T-helper 9 cell (primary cell): Measurements from ENCODE around the gene HACD3.
"Not testable (repeated sequence)": the region's sequence is repeated elsewhere in the genome, so short reads cannot be mapped to it uniquely, and the experiment has no call there.

Experiments
- DNase-seq: peaks from one replicate; pipeline ENCODE4 v3.0.0-alpha.2; 2020

The HACD3 gene

DNA sequence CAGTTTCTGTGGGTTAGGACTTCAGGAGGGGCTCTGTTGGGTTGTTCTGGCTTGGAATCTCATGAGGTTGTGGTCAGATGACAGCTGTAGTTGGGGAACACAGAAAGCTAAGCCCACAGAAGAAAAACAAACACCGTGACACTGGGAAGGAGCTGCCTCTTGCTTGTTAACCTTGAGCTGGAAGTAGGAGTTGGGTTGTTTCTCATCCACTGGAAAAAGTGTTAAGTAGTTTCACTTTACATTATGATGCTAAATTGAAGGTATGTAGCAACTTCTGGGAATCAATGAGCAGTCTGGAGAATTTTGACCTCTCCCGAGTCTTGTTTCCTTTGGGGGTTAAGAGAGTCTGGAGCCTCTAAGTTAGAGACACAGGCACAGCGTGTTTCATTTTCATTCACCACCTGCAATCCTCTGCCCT lies 20.4 kb downstream of the HACD3 start:
- no peak for DNase-seq

DNA sequence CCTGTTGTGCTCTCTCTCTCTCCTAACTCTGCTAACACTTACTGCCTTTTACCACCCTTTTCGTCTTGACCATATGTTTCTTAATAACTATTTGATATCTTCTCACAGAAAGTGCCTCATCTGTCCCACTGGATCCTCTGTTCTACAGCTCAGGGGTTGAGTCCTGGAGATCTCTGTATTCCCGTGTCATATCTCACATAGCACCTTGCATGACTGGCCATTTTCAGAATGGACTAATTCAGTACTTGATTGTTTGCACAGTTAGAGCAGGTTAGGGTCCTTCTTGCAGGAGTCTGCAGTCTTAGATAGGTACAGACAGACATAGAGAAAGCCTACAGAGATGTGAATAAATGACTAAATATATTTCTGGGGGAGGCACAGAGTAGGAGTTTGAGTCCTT lies 20.9 kb downstream of the HACD3 start:
- no peak for DNase-seq

DNA sequence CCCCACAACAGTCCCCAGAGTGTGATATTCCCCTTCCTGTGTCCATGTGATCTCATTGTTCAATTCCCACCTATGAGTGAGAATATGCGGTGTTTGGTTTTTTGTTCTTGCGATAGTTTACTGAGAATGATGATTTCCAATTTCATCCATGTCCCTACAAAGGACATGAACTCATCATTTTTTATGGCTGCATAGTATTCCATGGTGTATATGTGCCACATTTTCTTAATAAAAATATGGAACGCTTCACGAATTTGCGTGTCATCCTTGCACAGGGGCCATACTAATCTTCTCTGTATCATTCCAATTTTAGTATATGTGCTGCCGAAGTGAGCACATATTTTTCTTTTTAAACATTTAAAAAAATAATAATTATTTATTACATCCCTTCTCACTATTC lies 22.6 kb downstream of the HACD3 start:
- DNase-seq: not testable (repeated sequence)

DNA sequence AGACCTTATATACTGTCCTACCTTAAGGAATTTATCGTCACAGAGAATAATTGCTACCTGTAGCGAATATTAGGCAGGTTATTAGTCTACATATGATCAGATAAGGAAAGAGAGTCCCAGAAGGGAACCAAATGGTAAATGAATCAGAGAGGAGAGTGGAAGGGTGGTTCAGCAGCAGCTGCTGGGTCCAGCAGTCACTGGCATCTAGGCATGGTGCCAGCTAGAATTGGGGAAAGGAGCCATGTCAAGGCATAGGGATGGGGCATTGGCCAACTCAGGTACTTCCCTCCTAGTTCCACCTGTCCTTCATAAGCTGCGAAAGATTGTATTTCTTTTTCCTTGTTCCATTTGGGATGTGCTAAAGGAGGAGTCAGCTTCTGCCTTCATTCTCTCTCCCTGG lies 23.4 kb downstream of the HACD3 start:
- DNase-seq: no peak

DNA sequence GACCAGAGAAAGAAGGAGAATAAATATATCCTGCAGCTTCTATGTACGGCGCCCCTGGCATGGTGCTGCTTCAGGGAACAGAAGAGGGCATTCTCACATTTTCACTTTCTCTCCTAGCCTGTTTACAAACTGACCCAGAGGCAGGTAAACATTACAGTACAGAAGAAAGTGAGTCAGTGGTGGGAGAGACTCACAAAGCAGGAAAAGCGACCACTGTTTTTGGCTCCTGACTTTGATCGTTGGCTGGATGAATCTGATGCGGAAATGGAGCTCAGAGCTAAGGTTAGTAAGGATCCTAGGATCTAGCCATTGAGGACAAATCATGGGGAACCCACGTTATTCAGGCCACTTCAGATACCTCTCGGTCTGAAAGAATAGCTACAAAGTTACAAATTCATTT lies 26.4 kb downstream of the HACD3 start:
- no peak for DNase-seq

DNA sequence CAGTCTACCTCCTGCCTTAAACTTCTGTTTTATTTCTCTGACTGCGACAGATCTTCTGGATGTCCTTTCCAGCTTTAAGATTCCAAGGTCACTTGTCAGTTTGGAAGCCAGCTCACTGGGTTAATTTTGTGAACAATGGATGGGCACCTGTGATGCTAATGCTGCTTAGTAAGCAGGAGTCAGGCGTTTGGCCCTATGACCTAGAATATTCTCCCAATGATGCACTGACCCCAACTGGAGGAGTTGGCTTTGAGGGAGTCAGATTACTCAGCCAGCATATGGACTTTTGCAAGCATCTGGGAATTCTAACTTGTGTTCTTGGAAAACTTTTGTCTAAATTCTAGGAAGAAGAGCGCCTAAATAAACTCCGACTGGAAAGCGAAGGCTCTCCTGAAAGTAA lies 28.1 kb downstream of the HACD3 start:
- DNase-seq: no peak

DNA sequence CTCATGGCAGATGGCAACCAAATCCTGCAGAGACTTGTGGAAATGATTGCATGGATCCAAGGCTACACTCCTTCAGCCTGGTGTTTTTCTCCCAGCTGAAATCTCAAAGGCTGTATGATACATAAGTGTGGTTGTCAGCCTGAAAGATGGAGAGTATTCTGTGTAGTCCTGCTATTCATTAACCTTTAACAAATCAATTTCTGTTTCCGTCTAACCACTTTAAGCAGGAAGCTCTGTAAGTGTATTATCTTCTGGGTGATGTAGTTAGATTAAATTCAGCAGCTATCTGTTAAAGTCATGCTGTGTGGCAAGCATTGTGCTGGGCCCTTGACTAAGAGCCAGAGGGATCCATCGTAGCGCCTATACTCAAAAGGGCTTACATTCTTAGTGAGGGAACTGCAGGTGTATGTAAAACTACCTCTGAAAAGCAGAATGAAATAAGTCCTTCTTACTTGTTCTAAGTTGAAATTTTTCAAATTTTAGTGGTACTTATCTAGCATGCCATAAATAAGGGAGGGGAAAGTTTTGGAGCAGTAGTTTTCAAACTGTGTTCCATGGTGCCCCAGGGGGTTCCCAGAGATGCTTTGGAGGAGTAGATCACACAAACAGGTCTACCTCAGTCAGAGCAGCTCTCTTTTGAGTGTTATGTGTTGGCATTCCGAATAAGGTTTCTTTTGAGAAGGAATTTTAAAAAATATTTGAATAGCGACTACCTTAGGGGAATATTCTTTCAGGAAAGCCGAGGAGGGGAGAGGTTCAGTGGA lies 28.9 kb downstream of the HACD3 start:
- no peak for DNase-seq

DNA sequence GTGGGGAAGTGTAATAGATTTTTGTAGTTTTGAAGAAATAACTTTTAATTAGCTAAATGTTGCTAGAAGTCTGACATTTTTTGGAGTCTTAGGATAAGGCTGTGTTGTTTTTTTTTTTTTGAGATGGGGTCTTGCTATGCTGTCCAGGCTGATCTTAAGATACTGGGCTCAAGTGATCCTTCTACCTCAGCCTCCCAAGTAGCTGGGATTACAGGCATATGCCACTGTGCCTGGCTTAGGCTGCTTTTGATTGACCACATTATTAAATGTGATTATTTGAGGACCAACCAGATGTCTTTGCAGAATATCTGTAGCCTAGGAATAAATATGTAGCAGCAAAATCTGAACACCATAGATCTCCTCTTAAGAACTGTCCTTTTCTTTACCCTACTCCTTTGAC lies 29.7 kb downstream of the HACD3 start:
- DNase-seq: no peak

DNA sequence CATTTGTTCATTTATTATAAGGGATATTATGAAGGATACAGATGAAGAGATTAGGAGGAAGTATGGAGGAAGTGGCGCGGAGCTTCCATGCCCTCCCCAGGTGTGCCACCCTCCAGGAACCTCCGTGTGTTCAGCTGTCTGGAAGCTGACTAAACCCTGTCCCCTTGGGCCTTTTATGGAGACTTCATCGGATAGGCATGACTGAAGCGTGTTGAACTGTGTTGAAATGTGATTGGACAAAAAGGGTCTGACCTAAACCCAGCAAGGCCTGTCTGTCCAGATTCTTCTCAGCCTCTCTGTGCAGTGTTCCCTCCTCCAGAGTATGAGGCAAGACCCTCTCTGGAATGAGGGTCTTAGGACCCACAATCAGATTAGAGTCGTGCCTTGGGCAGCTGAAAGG lies 31.7 kb downstream of the HACD3 start:
- no peak for DNase-seq

DNA sequence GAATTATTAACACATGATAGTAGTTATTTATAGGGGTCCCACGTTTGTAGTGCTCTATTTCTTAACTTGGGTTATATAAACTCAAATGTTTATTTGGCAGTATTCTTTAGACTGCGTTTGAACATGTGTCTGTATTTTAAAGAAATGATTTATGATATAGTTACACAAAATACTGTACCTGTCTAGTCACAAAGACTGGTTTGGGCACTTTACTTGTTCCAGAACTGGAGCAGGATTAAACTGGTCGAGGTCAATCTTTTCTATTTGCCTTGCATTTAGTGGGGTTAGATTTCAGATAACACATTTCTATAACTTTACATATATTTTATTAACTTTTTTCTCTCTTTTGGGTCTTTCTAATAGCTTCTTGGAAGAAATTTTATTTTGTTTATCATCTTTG lies 39.5 kb downstream of the HACD3 start:
- DNase-seq: no peak

DNA sequence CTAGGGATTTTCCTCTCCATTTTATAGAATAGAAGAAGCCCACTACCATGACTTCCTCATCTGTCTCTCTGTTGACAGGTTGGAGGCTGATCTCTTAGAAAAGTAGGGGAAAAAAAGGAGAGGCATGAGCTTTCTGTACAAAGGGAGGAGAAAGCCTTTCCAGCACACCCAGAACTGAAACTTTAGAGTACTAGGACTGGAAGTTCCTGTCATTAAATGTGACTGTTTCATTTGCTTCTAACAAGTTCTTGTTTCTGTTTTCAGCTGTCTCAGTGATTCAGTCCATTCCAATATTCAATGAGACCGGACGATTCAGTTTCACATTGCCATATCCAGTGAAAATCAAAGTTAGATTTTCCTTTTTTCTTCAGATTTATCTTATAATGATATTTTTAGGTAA lies 41.7 kb downstream of the HACD3 start:
- no peak for DNase-seq

DNA sequence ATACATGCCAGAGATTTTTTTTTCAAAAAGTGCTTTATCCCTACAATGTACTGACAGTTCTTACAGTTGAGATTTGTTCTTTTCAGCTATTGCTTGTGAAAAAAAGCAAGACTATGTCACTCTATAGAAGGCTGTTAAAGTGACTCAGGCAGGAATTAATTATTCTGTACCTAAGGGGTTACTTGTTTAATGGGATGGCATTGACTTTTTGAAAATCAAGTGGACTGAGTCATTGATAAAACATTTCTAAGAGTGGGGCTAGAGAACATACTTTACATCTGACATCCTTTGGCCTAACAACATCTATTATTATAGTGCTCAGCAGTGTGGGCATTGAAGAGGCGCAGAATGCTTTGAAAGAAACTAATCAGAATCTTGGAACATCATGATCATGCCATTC lies 46.4 kb downstream of the HACD3 start:
- DNase-seq: no peak

DNA sequence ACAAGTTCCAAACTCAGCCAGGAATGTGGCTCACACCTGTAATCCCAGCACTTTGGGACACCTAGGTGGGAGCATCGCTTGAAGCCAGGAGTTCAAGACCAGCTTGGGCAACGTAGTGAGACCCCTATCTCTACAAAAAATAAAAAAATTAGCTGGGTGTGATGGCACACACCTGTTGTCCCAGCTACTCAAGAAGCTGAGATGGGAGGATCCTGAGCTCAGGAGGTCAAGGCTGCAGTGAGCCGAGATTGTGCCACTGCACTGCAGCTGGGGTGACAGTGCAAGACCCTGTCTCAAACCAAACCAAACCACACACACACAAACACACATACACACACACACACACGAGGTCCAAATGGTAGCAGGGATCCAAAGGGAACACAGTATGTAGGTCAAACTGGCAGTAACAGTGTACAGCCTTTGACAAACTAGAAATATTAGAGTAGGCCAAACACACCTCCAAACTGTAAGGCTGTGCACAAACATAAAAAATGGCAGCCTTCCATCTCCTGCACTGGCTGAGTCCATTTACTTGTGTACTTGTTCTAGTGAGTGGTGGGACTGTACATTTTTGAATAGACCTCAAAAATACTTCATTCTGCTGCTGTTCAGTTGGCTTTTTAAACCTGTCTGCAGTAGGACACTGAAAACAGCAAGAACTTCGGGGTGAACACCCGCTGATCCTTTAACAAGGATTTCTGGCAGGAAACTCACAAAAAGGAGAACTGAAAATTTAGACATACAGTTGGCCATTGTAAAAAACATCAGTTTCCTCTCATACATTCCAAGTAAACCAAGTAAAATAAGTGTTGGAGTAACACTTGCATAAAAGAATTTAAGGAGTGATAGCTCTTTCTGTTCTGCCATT lies 47.1 kb downstream of the HACD3 start:
- DNase-seq: no peak

DNA sequence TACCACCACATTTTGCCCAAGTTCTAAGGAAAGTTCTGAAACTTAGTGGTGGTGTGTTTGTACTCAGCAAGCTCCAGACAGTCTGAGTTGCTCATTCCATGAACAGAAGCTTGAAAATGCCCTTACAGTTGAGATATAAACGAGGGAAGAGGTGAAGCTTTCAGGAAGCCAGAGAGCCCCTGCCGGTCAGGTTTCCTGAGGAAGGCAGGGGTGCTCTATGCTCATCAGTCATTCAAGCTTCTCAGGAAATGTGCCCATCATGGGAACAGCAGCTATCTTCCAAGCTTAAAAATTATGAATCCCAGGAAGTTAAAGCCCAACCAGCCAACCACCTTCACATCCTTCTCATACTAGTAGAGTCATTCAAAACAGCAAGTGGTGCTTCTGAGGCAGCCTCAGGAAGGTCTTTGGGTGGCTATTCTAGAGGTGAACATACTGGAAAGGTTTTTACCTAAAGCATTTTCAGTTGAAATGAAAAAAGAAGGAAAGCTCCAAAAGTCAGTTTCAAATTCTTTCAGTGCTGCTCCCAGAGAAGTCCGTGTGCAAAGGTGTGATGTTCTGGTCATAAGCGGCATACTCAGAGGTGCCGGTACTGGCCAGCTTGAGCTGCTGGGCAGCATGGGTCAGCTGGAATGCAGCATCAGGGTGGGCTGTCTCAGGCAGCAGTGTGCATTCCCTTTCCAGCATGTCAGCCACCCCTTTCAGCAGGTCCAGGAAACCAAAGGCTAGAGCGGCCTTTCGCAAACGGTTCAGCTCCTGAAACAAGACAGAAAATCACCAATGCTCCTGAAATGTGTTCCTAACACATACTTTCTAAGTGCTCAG lies 48.9 kb downstream of the HACD3 start:
- DNase-seq: no peak

DNA sequence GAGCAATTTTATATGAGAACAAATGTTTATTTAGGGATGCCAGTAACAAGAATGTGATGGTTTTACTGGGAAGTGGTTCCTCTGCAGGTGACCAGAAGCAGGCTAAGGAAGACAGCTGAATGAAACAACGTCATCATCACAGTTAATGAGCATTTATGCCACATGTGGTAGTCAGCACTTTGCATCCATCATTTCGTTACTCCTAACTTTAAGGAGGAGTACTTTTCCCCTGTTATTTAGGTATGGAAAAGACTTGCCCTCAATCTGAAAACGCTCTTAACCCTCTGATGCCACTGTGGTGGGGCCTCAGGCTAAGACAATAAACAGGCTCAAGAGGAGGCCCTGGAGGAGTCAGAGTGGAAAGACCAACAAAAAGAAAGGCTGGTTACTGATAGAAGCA lies 49.5 kb downstream of the HACD3 start:
- no peak for DNase-seq

DNA sequence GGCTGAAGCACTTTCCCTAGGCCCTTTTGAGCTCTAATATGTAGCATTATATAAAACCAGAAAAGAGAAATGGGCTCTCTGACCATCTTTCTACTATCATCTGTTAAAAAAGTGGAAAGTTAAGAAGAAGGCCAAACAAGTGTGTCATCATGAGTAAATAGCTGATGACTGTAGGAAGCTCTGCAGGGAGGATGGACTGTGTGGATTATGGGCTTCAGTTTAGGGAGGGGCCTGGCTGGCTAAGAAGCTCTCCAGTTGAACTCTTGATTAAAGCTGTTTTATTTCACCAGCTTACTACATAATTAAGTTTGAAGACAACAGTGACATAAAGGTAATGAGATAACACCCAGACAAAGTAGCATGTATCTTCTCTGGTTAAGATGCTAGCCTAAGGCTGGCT lies 50.0 kb downstream of the HACD3 start:
- DNase-seq: no peak

DNA sequence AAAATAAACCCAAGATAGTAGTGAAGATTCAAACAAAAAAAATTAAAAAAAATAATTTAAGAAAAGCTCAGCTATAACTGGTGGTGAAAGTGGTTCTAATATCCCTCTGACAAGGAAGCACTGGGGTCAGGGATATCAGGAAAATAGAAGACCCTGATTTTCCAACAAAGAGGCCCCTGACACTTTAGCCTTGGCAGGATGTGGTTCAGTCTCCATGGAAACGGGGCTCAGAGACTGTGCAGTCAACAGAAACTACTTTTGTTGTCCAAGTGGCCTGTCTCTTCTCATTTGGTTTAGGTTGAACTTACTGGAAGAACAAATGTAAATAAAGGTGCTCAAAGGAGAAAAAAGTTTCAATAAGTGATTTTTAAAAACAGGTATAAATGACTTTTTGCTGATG lies 53.4 kb downstream of the HACD3 start:
- peak; percentile 18 for DNase-seq

DNA sequence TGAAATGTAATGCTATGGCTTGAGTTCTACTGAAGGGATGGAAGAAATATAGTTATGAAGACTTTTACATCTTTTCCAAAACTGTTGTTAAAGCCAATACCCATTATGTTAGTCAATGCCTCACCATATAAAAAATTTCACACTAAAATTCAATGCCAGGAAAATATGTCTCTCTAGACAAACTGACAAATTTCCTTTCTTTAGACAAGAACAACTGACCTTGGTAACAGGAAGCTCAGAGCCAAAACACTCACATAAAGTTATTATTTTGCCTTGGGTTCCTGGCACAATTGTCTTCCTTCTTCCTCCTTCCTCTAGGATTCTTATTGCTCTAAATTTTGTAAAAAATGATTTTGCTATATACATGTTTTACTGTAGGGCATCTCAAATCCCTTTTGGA lies 54.0 kb downstream of the HACD3 start:
- DNase-seq: no peak

DNA sequence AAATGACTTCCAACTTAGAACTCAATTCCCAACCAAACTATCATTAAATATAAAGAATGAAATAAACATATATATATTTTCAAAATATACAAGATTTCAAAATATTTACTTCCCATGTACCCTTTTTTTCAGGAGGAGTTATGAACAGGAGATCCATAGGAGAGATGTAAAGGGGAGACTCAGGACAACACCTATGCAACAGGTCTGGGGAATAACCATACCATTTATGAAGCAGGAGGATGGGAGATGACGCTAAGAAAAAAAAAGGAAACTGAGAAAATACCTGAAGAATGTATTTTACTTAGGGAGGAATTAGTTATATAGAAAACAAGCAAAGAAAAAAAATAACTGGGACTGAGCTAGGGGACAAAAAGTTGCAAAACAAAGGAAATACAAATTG lies 56.8 kb downstream of the HACD3 start:
- no peak for DNase-seq

DNA sequence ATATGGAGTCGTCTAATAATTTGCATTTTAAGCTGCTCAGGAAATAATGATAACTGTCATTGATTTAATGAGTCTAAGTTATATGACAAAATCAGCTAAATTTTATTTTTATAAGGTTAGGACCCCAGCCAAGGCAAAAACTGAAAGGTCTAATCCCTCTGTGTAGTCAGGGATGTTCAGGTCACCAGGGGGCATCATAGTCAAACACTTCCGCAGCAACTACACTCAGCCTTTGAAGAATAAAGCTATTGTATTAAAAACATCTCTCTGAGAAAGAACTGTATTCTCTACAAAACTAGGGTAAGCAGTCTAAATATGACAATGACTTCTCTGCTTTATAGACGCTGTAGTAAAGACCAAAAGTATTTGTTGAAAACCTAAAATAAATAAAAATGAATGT lies 65.7 kb downstream of the HACD3 start:
- DNase-seq: no peak

DNA sequence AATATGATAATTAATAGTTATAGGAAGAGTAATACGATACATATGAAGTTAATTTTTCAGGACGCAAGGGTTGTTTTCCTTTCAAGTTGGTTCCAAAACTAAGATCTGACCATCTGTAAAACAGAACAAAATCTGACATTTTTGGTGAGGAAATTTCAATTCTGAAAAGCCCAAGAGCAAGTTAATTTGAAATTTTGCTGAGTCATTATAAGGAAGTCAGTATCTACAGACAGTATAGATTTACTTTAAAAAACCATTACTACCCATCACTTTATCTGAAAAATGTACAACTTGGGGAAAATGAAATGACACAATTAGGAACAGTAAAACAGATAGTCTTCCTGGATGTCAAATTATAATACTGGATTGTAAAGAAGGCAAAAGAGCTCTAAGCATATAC lies 68.2 kb downstream of the HACD3 start:
- no peak for DNase-seq

DNA sequence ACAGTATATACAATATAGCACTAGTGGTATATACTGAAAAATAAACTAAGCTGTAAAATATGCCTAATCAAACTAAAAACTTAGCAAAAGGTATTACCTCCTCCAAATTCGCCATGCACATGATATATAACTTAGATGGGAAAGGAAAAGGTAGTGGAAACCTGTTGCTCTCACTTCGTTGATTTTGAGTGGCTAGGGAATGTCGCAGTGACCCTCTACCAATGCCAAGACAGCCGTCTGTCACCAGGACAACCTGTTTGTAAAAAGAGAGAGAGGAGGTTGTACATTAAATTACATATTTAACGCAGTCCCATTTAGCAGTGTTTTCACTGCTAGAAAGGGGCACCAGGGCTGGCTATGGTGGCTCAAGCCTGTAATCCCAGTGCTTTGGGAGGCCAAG lies 69.4 kb downstream of the HACD3 start:
- no peak for DNase-seq

DNA sequence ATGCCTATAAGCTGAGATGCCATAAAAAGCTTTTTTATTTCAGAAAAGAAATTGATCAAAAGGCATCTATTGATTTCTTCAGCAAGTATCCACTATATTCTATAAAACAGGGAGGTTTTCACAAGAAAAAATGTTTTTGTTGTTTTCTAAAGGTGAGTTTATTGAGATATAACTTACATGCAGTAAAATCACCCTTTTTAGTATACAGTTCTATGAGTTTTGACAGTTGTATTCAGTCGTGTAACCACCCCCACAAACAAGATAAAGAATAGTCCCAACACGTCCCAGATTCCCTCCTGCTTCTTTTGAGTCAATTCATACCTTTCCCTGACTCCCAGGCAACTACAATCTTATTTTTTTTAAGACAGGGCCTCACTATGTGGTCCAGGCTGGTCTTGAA lies 72.9 kb downstream of the HACD3 start:
- no peak for DNase-seq

DNA sequence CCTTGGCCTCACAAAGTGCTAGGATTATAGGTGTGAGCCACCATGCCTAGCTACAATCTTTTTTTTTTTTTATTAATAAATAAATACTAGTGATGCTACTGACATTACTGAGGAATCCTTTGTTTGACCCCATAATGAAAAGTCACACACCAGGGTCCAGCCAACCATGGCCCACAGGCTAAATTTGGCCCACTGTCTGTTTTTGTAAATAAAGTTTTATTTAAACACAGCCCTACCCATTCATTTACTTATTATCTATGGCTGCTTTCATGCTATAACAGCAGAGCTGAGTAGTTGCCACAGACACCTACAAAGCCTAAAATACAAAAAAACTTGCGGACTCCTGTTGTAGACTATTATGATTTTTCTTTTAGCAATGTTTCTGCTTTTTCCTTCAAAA lies 73.3 kb downstream of the HACD3 start:
- no peak for DNase-seq
